ENCODE data around the gene CCDC70. TPM values are rescaled to one million over a fixed set of nuclear protein-coding genes. Genes with fewer than 3 reads are reported as not detected.

The CCDC70 gene
- total RNA-seq, 4 donors from 2014 or later = not detected

GRCh38 chr13:51844862-51845573 lies 16.8 kb upstream of the CCDC70 start, which contains the start of gene TMEM272:
Gene TMEM272 (minus strand): TSS chr13:51845177. CDS start chr13:51838530, 6,647 bp downstream.
- DNase-seq (ENCODE audit: low spot score) (peak; percentile 44), ATAC-seq (ENCODE audit: low FRiP score) (peak; percentile 92)
- peak in 1 of 3 donors; percentile 58 for TF ChIP-seq CTCF (IDR thresholded peaks at IDR 0.05)

- ATAC-seq (ENCODE audit: low FRiP score) = no peak
- no peak for DNase-seq (ENCODE audit: low spot score)
- no peak for TF ChIP-seq CTCF (IDR thresholded peaks at IDR 0.05)
Measured at GRCh38 chr13:51845574-51846318, 16.0 kb upstream of the CCDC70 start.

- no peak for TF ChIP-seq CTCF (IDR thresholded peaks at IDR 0.05)
- ATAC-seq (ENCODE audit: low FRiP score) (no peak), DNase-seq (ENCODE audit: low spot score) (no peak)
Measured at GRCh38 chr13:51846756-51847155, 15.0 kb upstream of the CCDC70 start.

- TF ChIP-seq CTCF (IDR thresholded peaks at IDR 0.05) = no peak
- no peak for ATAC-seq (ENCODE audit: low FRiP score)
- DNase-seq (ENCODE audit: low spot score) = no peak
Measured at GRCh38 chr13:51848674-51849073, 13.1 kb upstream of the CCDC70 start.

GRCh38 chr13:51849145-51850101 lies 12.3 kb upstream of the CCDC70 start:
- no peak for TF ChIP-seq CTCF (IDR thresholded peaks at IDR 0.05)
- DNase-seq (ENCODE audit: low spot score) = no peak
- ATAC-seq (ENCODE audit: low FRiP score) = no peak

GRCh38 chr13:51856027-51856736 lies 5.6 kb upstream of the CCDC70 start:
- ATAC-seq (ENCODE audit: low FRiP score) (no peak), DNase-seq (ENCODE audit: low spot score) (no peak)
- no peak for TF ChIP-seq CTCF (IDR thresholded peaks at IDR 0.05)

Data from omental fat pad (tissue), 4 donors.